GM04503 (cell line): Measurements from ENCODE around the gene GP1BB.

Experiments
- DNase-seq: peaks from one replicate; pipeline ENCODE4 v3.0.0-alpha.2; 2012; ENCODE audit warnings: low read depth

GP1BB gene

DNA sequence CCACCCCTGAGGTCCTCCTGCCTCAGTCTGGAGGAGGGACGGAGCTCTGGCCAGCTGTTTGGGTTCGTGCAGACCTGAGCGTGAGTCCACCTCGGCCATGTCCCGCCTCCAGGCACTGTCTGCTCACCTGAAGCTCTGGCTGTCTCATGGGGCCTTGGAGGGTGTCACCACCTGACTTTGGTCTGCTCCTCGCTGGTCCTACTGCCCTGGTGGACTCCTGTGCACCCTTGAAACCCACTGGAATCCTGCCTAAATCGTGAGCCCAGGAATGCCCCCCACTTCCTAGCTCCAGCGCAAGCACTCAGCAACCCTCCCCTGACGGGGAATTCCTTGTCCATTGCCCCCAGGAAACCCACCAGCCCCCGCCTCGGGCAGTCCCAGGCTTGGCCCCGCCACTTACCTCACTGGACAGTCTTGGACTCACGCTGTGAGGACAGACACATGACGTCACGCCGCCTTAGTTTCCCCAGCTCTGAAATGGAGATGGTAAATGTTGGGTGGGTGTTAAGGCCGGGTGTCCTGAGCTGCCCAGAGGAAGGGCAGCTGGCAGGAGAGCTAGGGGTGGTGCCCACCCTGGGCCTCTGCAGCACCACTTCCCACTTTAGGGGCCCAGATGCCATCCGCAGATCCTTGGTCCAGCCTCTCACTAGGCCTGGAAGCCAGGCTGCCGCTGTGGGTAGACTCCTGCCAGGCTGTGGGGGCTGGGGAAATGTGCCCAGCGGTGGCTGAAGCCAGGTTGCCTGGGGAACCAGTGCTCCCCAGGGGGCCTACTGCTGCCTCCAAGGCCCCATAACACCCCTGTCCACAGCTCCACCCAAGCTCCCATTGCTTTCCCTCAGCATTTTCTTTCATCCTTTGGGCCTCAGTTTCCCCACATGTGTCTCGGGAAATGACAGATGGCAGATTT lies 19.1 kb downstream of the GP1BB start:
- no peak for DNase-seq

- DNase-seq, result no peak
These were observed 19.7 kb downstream of the GP1BB start for GRCh38 chr22:19743081-19743480.

DNA sequence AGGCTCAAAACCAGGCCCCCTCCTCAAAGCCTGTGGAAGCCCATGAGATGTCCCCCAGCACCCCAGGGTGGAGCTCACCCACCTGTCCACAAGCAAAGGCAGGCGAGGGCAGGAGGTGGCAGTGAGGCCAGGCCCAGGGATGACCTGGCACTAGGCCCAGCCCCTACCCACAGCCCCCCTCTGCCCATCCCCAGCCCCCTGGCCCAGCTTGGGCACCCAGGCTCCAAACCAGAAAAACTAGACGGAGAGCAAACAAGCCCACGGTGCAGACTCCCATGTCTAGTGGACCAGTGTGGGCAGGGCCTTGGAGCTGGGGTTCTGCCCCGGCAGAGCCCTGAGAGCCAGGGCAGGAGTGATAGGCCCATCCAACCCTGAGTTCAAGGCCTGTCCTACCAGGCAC lies 20.3 kb downstream of the GP1BB start:
- DNase-seq, result no peak

DNA sequence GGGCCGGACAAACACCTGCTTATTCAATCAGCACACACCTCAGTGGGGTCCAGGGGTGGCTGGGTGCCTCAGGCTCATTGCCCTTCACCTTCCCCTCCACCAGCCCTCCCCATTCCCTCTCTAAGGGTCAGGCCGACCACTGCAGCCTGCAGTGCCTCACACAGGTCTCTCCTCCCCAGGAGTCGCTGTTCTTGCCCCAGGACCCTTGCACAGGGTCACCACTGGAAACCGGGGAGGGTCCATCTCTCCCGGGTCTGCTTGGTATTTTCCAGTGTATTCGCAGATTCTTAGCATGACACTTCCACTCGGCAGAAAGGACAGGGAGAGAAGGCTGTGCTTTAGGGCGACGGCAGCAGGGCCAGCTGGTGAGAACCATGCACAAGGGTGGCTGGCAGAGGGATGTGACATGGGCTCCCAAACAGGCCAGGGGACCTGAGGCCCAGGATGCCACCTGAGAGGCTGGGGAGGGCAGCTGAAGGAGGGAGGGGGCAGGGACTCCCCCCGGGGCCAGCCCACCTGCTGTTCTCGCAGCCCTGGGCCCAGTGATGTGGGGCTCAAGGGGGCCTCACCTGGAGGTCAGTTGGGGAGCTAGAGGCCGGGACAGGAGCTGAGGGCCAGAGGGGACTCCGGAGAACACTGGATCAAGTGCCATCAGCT lies 21.1 kb downstream of the GP1BB start:
- DNase-seq, result no peak

GRCh38 chr22:19745155-19746101 lies 22.1 kb downstream of the GP1BB start:
- no peak for DNase-seq

GRCh38 chr22:19746726-19747125 lies 23.4 kb downstream of the GP1BB start:
- DNase-seq, result no peak

- no peak for DNase-seq
These were observed 24.2 kb downstream of the GP1BB start for GRCh38 chr22:19747551-19747950.

DNA sequence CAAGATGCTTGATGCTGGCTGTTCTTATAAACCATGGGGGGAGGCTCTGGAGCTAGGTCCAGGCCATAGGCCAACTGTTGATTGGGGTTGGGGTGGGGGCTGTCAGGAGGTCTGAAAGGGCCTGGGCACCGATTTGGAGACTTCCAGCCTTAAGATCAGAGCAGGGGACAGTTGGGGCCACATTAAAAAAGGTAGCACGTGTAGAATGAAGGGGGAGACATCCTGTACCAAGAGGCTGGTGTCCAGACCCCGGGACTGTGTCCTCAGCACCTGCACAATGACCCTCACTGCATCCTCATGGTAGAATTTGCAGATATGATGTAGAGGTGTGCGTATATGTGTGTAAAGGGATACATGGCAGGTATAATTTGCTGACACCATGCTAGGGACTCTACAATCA lies 24.8 kb downstream of the GP1BB start:
- DNase-seq, result no peak

GRCh38 chr22:19748991-19749664 lies 25.8 kb downstream of the GP1BB start:
- DNase-seq, result no peak

DNA sequence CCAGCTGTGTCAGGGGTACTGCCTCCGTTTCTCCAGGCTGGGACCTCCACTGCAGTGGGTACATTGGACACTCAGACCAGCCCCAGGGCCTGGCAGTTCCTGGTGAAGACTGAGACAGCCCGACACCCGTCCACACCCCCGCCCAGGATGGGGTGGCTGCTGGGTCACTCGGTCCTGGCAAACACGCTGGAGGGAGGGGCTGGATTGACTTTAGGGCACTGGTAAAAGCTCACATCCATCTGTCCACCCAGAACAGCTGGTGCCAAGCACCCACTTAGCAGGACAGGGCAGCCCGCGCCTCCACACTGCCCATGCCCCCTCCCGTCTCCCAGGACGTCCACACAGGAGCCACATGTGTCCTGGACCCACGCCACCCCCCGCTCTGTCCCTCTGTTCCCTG lies 26.5 kb downstream of the GP1BB start:
- DNase-seq, result no peak

GRCh38 chr22:19750507-19751490 lies 27.5 kb downstream of the GP1BB start:
- no peak for DNase-seq

DNA sequence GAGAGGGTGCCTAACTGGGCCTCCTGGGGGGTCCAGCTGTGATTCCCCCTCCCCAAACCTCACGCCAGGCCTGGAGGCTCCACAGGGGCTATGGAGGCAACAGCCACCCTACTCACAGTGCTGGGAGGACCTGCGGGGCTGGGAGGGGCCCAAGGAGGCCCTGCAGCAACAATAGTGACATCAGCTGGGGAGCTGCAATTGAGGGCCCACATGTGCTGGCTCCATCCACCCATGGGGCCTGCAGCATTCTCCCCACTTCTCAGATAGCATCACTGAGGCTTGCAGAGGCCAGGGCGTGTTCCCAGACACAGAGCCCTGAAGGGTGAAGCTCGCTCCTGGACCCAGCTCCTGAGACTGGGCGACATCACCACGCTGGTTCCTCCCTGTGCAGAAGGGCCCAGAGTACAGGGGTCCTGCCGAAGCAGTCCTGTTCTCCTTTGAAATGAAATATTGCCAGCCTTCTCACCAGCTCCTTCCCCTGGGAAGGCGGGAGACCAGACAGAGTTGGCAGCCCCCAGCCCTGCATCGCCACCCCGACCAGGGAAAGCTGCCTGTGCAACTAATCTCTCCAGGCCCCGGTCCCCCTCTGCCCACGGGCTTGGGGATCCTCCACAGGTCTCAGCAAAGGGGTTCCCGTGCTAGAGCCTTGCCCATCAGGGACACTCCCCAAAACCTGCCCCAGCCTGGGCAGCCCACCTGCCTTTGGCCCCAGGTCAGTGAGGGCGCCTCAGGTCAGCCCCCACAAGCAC lies 28.3 kb downstream of the GP1BB start:
- no peak for DNase-seq

- DNase-seq, result no peak
These were observed 29.9 kb downstream of the GP1BB start for GRCh38 chr22:19753090-19753842.

GRCh38 chr22:19753996-19754700 lies 30.8 kb downstream of the GP1BB start:
- DNase-seq, result no peak

GRCh38 chr22:19754701-19755144 lies 31.4 kb downstream of the GP1BB start:
- DNase-seq, result no peak

GRCh38 chr22:19755145-19755710 lies 31.9 kb downstream of the GP1BB start:
- no peak for DNase-seq

GRCh38 chr22:19755722-19756287 lies 32.5 kb downstream of the GP1BB start:
- no peak for DNase-seq
